Activated T-helper 17 cell treated with anti-CD3 and anti-CD28 coated beads, Interleukin-2, amount 50 U/mL, for 72 hours (primary cell): ENCODE results near the gene FMO4. TPM values are rescaled to one million over a fixed set of nuclear protein-coding genes. Genes with fewer than 3 reads are reported as not detected.
"Not testable (repeated sequence)": the region's sequence is repeated elsewhere in the genome, so short reads cannot be mapped to it uniquely, and the experiment has no call there.

Experiments
- ATAC-seq: fragments of 150-1000 bp; cut with Tn5 transposase; replicated peaks from 2 replicates; pipeline ENCODE4 v1.10.0; 2021; ENCODE audit warnings: mild to moderate bottlenecking, moderate library complexity
- H3K27ac Mint-ChIP-seq: one replicate; pipeline ENCODE4 v1.8.0; 2022; ENCODE audit warnings: mixed read lengths
- H3K27me3 Mint-ChIP-seq: one replicate; pipeline ENCODE4 v1.8.0; 2022; ENCODE audit warnings: mixed read lengths
- H3K36me3 Mint-ChIP-seq: one replicate; pipeline ENCODE4 v1.8.0; 2022; ENCODE audit warnings: low read depth, mild to moderate bottlenecking, mixed read lengths
- H3K4me1 Mint-ChIP-seq: one replicate; pipeline ENCODE4 v1.8.0; 2022; ENCODE audit warnings: mixed read lengths
- H3K4me3 Mint-ChIP-seq: one replicate; pipeline ENCODE4 v1.8.0; 2022; ENCODE audit warnings: mild to moderate bottlenecking, mixed read lengths
- H3K9me3 Mint-ChIP-seq: one replicate; pipeline ENCODE4 v1.8.0; 2022; ENCODE audit warnings: mixed read lengths
- total RNA-seq, 2 donors: library from RNA; stranded (reverse); gene quantifications; one replicate each; pipeline ENCODE4 v1.2.3, GENCODE V29; 2022

The FMO4 gene
- total RNA-seq, 2 donors from 2014 or later: 2.0 to 2.7 TPM

DNA sequence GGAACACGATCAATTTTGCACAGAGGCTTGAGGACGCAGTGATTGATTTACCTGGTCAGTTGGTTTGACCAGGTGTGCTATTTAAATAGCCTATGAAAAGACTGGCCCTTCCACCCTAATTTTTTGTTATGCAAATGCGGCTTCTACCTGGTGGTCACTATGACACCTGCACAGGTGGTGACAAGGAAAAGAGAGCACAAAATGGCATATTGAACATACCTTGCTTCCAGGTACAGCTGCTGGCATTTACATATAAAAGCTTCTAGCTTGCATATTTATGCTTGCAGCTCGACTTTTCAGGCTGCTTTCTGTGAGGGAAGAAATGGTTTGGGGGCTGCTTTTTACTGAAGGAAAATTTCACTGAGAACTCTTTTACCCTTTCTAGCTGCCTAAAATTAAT is 15.3 kb upstream of the FMO4 start:
- no peak overlapping the region for H3K27ac Mint-ChIP-seq
- peaks cover 32% of the 10 kb centered on the region for H3K27me3 Mint-ChIP-seq
- H3K4me1 Mint-ChIP-seq: no peaks in the 10 kb centered on the region
- H3K4me3 Mint-ChIP-seq: no peak overlapping the region
- H3K36me3 Mint-ChIP-seq: no peaks in the 10 kb centered on the region
- no peak for ATAC-seq
- peaks cover 23% of the 10 kb centered on the region for H3K9me3 Mint-ChIP-seq

DNA sequence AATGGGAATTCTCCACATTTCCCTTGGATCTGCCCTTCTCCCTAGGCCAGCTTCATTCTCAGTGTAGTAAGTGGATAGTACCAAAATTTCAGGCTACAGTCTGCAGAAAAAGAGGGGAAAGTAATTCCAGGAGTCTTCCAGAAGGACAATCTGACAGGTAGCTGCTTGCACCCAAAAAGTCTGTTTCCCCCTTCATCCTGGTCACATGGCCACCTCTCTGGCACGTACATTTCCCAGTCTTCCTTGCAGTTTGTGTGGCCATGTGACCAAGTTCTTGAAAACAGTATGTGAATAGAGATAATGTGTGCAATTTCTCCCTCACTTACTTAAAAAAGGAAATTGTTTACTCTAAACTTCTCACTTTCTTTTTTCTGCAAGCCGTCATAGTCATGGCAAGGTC is 14.6 kb upstream of the FMO4 start:
- Mint-ChIP-seq H3K4me1 (no peaks in the 10 kb centered on the region), H3K4me3 (no peak overlapping the region), H3K36me3 (no peaks in the 10 kb centered on the region), H3K27me3 (peaks cover 32% of the 10 kb centered on the region), H3K9me3 (peaks cover 23% of the 10 kb centered on the region), H3K27ac (no peak overlapping the region)
- no peak for ATAC-seq

DNA sequence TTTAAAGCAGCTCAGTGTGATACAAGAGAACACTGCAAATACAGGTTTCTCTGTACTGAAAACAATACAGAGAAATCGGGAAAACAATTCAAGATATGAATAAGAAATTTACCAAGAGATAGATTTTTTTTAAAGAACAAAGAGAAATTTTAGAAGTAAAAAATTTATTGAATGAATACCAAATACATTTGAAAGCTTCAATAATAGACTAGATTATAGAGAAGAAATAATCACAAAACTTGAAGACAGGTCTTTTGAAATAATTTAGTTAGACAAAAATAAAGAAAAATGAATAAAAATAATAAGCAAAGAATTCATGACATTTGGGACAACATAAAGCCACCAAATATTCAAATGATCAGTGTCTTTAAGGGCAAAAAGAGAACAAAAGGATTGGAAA is 13.6 kb upstream of the FMO4 start:
- H3K27me3 Mint-ChIP-seq: peaks cover 25% of the 10 kb centered on the region
- no peak overlapping the region for H3K27ac Mint-ChIP-seq
- no peaks in the 10 kb centered on the region for H3K4me1 Mint-ChIP-seq
- ATAC-seq: no peak
- peaks cover 27% of the 10 kb centered on the region for H3K9me3 Mint-ChIP-seq
- no peaks in the 10 kb centered on the region for H3K36me3 Mint-ChIP-seq
- H3K4me3 Mint-ChIP-seq: no peak overlapping the region

DNA sequence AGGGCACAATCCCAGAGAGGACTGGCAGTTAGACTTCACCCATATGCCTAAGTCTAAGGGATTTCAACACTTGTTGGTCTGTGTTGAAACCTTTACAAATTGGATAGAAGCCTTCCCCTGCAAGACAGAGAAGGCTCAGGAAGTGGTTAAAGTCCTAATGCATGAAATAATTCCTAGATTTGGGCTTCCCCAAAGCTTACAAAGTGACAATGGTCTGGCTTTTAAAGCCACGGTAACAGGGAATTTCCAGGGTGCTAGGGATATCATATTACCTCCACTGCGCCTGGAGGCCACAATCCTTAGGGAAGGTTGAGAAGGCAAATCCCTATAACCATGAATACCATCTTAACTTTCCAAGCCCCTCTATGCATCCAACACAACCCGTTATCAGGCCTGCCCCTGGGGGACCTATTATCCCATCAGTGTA is 3.3 kb upstream of the FMO4 start:
- no peak overlapping the region for H3K4me3 Mint-ChIP-seq
- peaks cover 4% of the 10 kb centered on the region for H3K4me1 Mint-ChIP-seq
- peak overlapping the region; percentile 24 for H3K27ac Mint-ChIP-seq
- no peaks in the 10 kb centered on the region for H3K9me3 Mint-ChIP-seq
- H3K36me3 Mint-ChIP-seq: no peaks in the 10 kb centered on the region
- H3K27me3 Mint-ChIP-seq: no peaks in the 10 kb centered on the region
- ATAC-seq: no peak

DNA sequence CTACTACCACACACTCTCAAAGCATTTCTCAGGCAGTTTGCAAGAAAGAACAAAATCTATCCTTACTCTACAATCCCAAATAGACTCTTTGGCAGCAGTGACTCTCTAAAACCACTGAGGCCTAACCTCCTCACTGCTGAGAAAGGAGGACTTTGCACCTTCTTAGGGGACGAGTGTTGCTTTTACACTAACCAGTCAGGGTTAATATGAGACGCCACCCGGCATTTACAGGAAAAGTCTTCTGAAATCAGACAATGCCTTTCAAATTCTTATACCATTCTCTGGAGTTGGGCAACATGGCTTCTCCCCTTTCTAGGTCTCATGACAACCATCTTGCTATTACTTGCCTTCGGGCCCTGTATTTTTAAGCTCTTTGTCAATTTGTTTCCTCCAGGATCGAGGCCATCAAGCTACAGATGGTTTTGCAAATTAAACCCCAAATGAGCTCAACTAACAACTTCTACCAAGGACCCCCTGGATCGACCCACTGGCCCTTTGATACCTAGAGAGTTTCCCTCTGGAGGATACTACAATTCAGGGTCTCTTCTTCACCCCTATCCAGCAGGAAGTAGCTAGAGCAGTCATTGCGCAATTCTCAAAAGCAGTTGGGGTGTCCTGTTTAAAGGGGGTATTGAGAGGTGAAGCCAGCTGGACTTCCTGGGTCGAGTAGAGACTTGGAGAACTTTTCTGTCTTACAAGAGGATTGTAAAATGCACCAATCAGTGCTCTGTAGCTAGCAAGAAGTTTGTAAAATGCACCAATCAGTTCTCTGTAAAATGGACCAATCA is 2.0 kb upstream of the FMO4 start:
- peaks cover 4% of the 10 kb centered on the region for H3K4me1 Mint-ChIP-seq
- no peaks in the 10 kb centered on the region for H3K9me3 Mint-ChIP-seq
- no peaks in the 10 kb centered on the region for H3K36me3 Mint-ChIP-seq
- H3K27ac Mint-ChIP-seq: peak overlapping the region; percentile 24
- H3K27me3 Mint-ChIP-seq: no peaks in the 10 kb centered on the region
- no peak overlapping the region for H3K4me3 Mint-ChIP-seq
- ATAC-seq: no peak

DNA sequence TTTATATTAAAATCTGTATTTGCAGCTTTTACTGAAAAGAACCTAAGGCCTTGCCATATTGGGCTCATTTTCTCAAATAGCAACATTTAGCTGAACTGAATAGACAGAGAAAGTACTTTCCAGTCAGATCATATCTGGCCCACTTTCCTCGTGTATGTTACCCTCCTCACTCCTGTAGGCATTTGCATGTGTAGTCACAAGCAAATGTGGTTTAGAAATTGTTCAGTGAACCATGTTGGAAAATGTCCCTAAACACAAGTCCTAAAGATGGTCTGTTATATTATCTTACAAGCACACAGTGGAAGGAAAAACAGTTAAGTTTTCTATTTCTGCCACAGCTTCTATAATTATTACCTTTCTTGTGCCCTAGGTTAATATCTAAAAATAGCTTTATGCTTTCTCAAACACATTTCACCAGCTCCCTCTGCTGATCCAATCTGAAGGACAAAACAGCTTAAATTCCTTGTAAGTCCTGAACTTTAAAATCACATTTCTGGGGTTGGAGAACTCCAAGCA is 606 bp upstream of the FMO4 start:
- Mint-ChIP-seq H3K36me3 (no peaks in the 10 kb centered on the region), H3K27ac (peak overlapping the region; percentile 87), H3K9me3 (no peaks in the 10 kb centered on the region), H3K4me1 (peaks cover 4% of the 10 kb centered on the region), H3K4me3 (peak overlapping the region; percentile 80), H3K27me3 (no peaks in the 10 kb centered on the region)
- peak; percentile 1 for ATAC-seq

GRCh38 chr1:171329251-171329650 is 15.3 kb downstream of the FMO4 start:
- no peaks in the 10 kb centered on the region for H3K36me3 Mint-ChIP-seq
- H3K27ac Mint-ChIP-seq: no peak overlapping the region
- H3K4me3 Mint-ChIP-seq: no peak overlapping the region
- ATAC-seq: no peak
- no peaks in the 10 kb centered on the region for H3K9me3 Mint-ChIP-seq
- H3K27me3 Mint-ChIP-seq: no peaks in the 10 kb centered on the region
- H3K4me1 Mint-ChIP-seq: no peaks in the 10 kb centered on the region

DNA sequence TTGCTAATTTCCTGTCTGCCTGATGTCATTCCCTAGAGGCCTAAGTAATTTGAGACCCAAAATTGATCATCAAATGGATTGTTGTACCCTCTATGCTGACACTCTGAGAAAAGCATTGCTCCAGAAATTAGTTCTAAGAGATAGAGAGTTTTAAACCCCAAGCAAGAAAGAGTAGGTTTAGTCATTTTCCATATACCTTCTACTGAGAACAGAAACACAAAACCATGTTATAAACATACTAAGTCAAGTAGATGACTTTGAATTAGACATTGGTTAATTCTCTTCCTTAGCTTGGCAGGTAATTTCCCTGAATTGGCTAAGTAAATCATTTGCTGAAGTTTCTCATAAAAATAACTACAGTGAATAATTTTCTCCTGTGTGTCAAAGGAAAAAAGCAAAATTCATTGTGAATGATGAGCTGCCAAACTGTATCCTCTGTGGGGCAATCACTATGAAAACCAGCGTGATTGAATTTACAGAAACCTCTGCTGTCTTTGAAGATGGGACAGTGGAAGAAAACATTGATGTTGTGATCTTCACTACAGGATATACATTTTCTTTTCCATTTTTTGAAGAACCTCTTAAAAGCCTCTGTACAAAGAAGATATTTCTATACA is 20.1 kb downstream of the FMO4 start:
- H3K27ac Mint-ChIP-seq: no peak overlapping the region
- H3K27me3 Mint-ChIP-seq: no peaks in the 10 kb centered on the region
- ATAC-seq: peak; percentile 49
- no peaks in the 10 kb centered on the region for H3K9me3 Mint-ChIP-seq
- no peaks in the 10 kb centered on the region for H3K36me3 Mint-ChIP-seq
- H3K4me3 Mint-ChIP-seq: no peak overlapping the region
- H3K4me1 Mint-ChIP-seq: no peaks in the 10 kb centered on the region

DNA sequence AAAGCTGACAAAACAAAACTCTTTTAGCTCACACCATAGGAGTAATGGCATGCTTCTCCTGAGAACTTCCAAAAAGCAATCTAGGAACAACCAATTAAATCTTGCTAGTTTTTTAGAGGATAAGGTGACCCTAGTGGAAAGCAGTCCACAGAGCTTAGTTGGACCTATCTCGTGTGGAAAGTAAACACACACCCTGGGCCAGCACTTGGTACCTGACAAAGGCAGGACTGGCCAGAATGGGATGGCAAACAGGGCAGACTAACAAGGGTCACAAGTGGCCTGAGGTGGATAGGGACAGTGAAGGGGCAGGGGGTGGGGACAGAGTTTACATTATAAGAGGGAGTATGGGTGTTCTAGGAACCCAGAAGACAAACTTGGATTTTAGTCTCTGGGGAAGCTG is 22.0 kb downstream of the FMO4 start:
- Mint-ChIP-seq H3K27me3 (no peaks in the 10 kb centered on the region), H3K27ac (no peak overlapping the region), H3K4me1 (no peaks in the 10 kb centered on the region), H3K36me3 (no peaks in the 10 kb centered on the region), H3K9me3 (no peaks in the 10 kb centered on the region), H3K4me3 (no peak overlapping the region)
- no peak for ATAC-seq

DNA sequence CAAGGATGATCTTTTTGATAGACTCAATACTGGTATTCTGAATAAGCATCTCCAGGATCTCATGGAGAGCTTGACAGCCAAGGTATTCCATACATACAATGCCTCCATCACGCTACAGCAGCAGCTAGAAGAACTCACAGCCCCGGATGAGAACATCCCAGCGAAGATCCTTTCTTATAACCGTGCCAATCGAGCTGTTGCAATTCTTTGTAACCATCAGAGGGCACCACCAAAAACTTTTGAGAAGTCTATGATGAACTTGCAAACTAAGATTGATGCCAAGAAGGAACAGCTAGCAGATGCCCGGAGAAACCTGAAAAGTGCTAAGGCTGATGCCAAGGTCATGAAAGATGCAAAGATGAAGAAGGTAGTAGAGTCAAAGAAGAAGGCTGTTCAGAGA is 25.4 kb downstream of the FMO4 start:
- not testable (repeated sequence) for H3K36me3 Mint-ChIP-seq, ATAC-seq, H3K4me3 Mint-ChIP-seq, H3K9me3 Mint-ChIP-seq, H3K27me3 Mint-ChIP-seq, H3K4me1 Mint-ChIP-seq, H3K27ac Mint-ChIP-seq

GRCh38 chr1:171343727-171344472 is 29.9 kb downstream of the FMO4 start:
- ATAC-seq: no peak
- Mint-ChIP-seq H3K9me3 (no peaks in the 10 kb centered on the region), H3K4me3 (no peak overlapping the region), H3K36me3 (no peaks in the 10 kb centered on the region), H3K4me1 (no peaks in the 10 kb centered on the region), H3K27me3 (no peaks in the 10 kb centered on the region), H3K27ac (no peak overlapping the region)

GRCh38 chr1:171344473-171344820 is 30.5 kb downstream of the FMO4 start:
- Mint-ChIP-seq H3K4me3 (no peak overlapping the region), H3K27ac (no peak overlapping the region), H3K36me3 (no peaks in the 10 kb centered on the region), H3K27me3 (no peaks in the 10 kb centered on the region), H3K4me1 (no peaks in the 10 kb centered on the region), H3K9me3 (no peaks in the 10 kb centered on the region)
- ATAC-seq: no peak

DNA sequence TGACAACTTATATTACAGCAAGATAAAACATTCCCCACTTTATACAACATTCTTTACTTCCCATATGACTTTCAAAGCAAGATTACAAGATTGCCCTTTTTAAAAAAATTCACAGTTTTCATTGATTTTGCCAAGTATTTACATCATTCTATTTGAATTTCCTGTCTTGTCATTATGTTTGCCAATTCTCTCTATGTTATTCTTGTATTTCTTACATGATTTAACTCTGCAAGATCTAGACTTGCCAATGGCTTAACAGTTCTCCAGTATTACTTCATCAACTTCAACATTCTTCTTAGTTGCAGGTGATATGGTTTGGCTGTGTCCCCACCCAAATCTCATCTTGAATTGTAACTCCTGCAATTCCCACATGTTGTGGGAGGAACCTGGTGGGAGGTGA is 31.6 kb downstream of the FMO4 start:
- no peak for ATAC-seq
- H3K36me3 Mint-ChIP-seq: no peaks in the 10 kb centered on the region
- H3K4me1 Mint-ChIP-seq: no peaks in the 10 kb centered on the region
- H3K9me3 Mint-ChIP-seq: no peaks in the 10 kb centered on the region
- no peaks in the 10 kb centered on the region for H3K27me3 Mint-ChIP-seq
- H3K27ac Mint-ChIP-seq: no peak overlapping the region
- no peak overlapping the region for H3K4me3 Mint-ChIP-seq

DNA sequence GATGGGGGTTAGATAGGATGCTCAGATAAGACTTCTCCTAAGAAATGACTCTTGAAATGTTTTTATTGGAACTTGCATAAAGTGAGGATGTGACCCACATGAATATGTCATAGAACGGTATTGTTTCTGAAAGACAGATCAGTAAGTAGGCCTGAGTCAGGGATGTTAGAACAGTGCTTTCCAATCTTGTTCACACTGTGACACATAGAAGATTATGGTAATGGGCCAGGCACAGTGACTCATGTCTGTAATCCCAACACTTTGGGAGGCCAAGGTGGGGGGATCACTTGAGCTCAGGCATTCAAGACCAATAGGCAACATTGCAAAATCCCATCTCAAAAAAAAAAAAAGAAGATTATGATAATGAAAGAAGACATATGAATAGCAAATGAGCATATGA is 32.9 kb downstream of the FMO4 start:
- no peaks in the 10 kb centered on the region for H3K27me3 Mint-ChIP-seq
- H3K4me1 Mint-ChIP-seq: no peaks in the 10 kb centered on the region
- H3K9me3 Mint-ChIP-seq: no peaks in the 10 kb centered on the region
- no peak overlapping the region for H3K27ac Mint-ChIP-seq
- no peaks in the 10 kb centered on the region for H3K36me3 Mint-ChIP-seq
- no peak overlapping the region for H3K4me3 Mint-ChIP-seq
- peak; percentile 64 for ATAC-seq

GRCh38 chr1:171350594-171350993 is 36.6 kb downstream of the FMO4 start:
- Mint-ChIP-seq H3K4me3 (no peak overlapping the region), H3K4me1 (no peaks in the 10 kb centered on the region), H3K36me3 (no peaks in the 10 kb centered on the region), H3K27ac (no peak overlapping the region), H3K27me3 (peaks cover 3% of the 10 kb centered on the region), H3K9me3 (no peaks in the 10 kb centered on the region)
- no peak for ATAC-seq
